ENCODE results near the gene CTSF. TPM values are rescaled to one million over a fixed set of nuclear protein-coding genes. Genes with fewer than 3 reads are reported as not detected.

CTSF gene
- total RNA-seq, 1 donor from 2014 or later = 31.2 TPM

DNA sequence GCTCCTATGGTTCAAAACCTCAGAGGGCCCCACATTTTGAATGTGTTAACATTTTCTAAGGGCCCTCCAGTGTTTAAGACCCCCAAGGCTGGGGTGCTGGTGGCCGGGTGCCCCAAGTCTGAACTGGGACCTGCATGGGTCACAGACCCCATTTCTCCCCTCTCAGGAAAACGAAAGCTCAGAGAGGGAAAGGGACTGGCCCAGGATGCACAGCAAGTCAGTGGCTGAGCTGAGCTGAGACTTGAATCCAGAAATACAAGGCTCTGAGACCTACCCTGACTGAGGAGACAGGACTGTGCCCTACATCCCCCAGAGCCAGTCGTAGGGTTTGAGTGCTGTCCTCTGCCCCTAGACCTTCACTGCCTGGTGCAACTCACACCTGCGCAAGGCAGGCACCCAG, 17.5 kb downstream of the CTSF start:
- intact Hi-C loops (cut with DNase I) = no loop called here
- H3K36me3 ChIP-seq = no peaks in the 10 kb centered on the region

GRCh38 chr11:66549696-66550095, 18.7 kb downstream of the CTSF start:
- Histone ChIP-seq H3K9me3 (no peaks in the 10 kb centered on the region), H3K36me3 (no peaks in the 10 kb centered on the region), H3K4me1 (peaks cover 16% of the 10 kb centered on the region), H3K4me3 (no peak overlapping the region), H3K27ac (no peak overlapping the region), H3K27me3 (ENCODE audit: low read depth) (no peaks in the 10 kb centered on the region)
- DNase-seq (no peak), ATAC-seq (no peak)
- no peak for TF ChIP-seq CTCF (IDR thresholded peaks at IDR 0.05)
- intact Hi-C loops (cut with DNase I) = no loop called here

More for the DNA sequence above, 17.5 kb downstream of the CTSF start:
- peaks cover 9% of the 10 kb centered on the region for H3K4me1 ChIP-seq
- no peak overlapping the region for H3K4me3 ChIP-seq
- ATAC-seq (no peak), DNase-seq (no peak)
- no peak for TF ChIP-seq CTCF (IDR thresholded peaks at IDR 0.05)
- no peaks in the 10 kb centered on the region for H3K27me3 ChIP-seq (ENCODE audit: low read depth)
- H3K27ac ChIP-seq = no peak overlapping the region
- H3K9me3 ChIP-seq = no peaks in the 10 kb centered on the region

- DNase-seq = no peak
- intact Hi-C loops (cut with DNase I) = no loop called here
Measured at GRCh38 chr11:66548774-66549630, 19.4 kb downstream of the CTSF start.

DNA sequence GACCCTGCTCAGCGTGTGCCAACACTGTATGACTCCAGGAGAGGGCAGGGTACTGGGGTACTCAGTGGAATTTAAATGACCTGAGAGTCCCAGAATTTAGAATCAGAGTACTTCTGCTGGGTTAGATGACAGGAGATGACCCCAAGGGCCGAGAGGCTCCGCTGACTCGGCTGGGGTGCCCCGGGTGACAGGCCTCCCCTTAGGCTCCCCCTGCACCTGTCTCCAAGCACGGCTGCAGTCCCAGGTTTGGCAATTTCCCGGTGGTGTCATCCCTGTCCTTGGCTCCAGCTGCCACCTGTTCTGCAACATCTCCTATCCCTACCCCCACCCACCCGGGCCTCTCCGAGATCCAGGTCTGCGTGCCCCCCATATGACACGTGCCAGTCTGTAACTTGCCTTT, 20.4 kb downstream of the CTSF start:
- H3K4me1 ChIP-seq = peaks cover 32% of the 10 kb centered on the region
- DNase-seq = no peak
- H3K9me3 ChIP-seq = no peaks in the 10 kb centered on the region
- H3K36me3 ChIP-seq = peaks cover 6% of the 10 kb centered on the region
- H3K27ac ChIP-seq = no peak overlapping the region
- ATAC-seq = no peak
- no peak for TF ChIP-seq CTCF (IDR thresholded peaks at IDR 0.05)
- H3K4me3 ChIP-seq = no peak overlapping the region
- intact Hi-C loops (cut with DNase I) = no loop called here
- no peaks in the 10 kb centered on the region for H3K27me3 ChIP-seq (ENCODE audit: low read depth)

More at GRCh38 chr11:66548774-66549630, 19.4 kb downstream of the CTSF start:
- Histone ChIP-seq H3K27me3 (ENCODE audit: low read depth) (no peaks in the 10 kb centered on the region), H3K4me3 (no peak overlapping the region), H3K9me3 (no peaks in the 10 kb centered on the region), H3K27ac (no peak overlapping the region), H3K4me1 (peaks cover 23% of the 10 kb centered on the region), H3K36me3 (no peaks in the 10 kb centered on the region)
- TF ChIP-seq CTCF (IDR thresholded peaks at IDR 0.05) = no peak
- no peak for ATAC-seq

DNA sequence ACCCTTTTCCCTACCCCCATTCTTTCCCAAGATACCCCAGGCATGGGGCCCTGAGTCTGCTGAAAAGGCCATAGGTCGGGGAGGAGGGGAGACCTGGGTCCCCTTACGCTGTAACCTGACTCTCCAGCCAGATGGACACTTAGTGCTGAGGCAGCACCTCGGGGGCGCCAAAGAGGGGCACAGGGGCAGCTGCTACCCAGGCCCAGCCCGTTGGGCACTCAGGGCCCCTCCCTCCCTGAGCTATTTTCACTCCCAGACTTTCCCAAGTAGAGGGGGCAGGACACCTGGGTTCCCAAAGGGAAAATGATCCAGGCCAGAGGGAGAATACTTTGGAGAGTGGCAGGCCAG, 20.8 kb downstream of the CTSF start:
- Histone ChIP-seq H3K4me1 (peaks cover 34% of the 10 kb centered on the region), H3K27ac (no peak overlapping the region), H3K4me3 (no peak overlapping the region), H3K9me3 (no peaks in the 10 kb centered on the region), H3K36me3 (peaks cover 10% of the 10 kb centered on the region), H3K27me3 (ENCODE audit: low read depth) (no peaks in the 10 kb centered on the region)
- DNase-seq = no peak
- ATAC-seq = no peak
- intact Hi-C loops (cut with DNase I) = no loop called here
- no peak for TF ChIP-seq CTCF (IDR thresholded peaks at IDR 0.05)
